GM19023 (cell line): ENCODE measurements around the gene B4GALNT4.
"Not testable (repeated sequence)": the region's sequence is repeated elsewhere in the genome, so short reads cannot be mapped to it uniquely, and the experiment has no call there.

Experiments used
- ATAC-seq: cut with Tn5 transposase; IDR thresholded peaks from one replicate; pipeline ENCODE4 v1.9.1; 2021; ENCODE audit warnings: mild to moderate bottlenecking, moderate library complexity; ENCODE audit not compliant: unreplicated experiment

The B4GALNT4 gene

GRCh38 chr11:358129-358800 lies 11.0 kb upstream of the B4GALNT4 start:
- no peak for ATAC-seq

GRCh38 chr11:359181-359714 lies 10.1 kb upstream of the B4GALNT4 start:
- ATAC-seq, result no peak

DNA sequence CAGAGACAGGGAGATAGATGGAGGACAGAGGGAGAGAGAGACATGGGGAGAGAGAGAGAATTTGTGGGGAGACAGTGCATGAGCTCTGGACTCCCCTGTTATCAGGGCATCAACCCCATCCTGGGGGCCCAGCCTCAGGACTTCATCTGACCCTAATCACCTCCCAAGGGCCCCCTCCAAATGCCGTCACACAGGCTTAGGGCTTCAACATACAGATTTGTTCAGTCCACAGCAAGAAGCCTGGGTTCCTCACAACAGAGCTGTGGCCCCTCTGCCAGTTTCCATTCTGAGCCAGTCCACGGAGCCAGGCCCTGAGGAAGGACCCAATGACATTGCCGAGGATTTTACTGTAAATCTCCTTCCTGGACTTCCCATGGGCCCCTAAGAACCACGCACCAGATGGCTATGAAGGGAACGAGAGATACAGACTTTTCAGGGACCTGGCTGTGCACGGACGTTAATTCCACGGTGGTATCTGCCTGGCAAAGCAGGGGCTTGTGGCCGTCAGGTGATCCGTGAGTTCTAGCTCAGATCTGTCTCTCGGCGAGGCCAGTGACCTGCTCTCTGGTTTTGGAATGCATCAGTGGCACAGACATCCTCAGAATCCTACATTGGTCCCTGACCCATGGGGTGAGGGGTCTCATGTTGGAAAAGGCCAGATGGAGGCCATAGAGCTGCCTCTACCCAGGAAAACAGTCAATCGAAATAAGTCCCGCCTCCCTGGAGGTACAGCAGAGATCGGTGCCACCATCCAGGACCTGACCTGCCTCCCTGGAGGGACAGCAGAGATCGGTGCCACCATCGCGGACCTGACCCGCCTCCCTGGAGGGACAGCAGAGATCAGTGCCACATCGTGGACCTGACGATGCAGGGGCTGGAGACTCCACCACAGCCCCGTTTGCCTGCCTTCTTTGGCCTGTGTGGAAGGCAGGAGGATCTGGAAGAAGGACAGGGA lies 8.7 kb upstream of the B4GALNT4 start:
- ATAC-seq, result no peak

DNA sequence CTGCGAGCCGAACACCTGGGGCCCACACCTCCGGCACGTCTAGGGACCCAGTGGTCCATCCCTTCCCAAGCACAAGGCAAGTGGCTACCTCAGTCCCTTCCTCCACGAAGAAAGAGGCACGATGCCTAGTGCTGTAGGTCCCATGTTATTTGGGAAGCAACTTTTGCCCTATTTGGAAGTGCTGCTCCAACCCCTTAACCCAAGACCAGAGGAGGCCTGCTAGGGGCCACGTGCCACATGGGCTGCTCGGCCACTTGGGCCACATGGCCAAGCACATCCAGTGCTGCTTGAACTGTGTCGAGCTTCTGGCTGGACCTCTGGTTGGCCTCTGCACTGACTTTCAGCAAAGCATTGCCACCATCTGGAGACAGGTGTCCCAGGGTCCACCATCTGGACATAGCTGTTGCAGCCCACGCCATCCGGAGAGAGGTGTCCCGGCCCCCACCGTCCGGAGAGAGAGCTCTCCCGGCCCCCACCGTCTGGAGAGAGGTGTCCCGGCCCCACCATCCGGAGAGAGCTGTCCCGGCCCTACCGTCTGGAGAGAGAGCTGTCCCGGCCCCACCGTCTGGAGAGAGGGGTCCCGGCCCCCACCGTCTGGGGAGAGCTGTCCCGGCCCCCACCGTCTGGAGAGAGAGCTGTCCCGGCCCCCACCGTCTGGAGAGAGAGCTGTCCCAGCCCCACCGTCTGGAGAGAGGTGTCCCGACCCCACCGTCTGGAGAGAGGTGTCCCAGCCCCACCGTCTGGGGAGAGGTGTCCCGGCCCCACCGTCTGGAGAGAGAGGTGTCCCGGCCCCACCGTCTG lies 6.5 kb upstream of the B4GALNT4 start:
- no peak for ATAC-seq

DNA sequence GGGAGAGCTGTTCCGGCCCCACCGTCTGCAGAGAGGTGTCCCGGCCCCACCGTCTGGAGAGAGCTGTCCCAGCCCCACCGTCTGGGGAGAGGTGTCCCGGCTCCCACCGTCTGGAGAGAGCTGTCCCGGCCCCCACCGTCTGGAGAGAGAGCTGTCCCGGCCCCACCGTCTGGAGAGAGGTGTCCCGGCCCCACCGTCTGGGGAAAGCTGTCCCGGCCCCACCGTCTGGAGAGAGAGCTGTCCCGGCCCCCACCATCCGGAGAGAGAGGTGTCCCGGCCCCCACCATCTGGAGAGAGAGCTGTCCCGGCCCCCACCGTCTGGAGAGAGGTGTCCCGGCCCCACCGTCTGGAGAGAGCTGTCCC lies 5.9 kb upstream of the B4GALNT4 start:
- not testable (repeated sequence) for ATAC-seq

DNA sequence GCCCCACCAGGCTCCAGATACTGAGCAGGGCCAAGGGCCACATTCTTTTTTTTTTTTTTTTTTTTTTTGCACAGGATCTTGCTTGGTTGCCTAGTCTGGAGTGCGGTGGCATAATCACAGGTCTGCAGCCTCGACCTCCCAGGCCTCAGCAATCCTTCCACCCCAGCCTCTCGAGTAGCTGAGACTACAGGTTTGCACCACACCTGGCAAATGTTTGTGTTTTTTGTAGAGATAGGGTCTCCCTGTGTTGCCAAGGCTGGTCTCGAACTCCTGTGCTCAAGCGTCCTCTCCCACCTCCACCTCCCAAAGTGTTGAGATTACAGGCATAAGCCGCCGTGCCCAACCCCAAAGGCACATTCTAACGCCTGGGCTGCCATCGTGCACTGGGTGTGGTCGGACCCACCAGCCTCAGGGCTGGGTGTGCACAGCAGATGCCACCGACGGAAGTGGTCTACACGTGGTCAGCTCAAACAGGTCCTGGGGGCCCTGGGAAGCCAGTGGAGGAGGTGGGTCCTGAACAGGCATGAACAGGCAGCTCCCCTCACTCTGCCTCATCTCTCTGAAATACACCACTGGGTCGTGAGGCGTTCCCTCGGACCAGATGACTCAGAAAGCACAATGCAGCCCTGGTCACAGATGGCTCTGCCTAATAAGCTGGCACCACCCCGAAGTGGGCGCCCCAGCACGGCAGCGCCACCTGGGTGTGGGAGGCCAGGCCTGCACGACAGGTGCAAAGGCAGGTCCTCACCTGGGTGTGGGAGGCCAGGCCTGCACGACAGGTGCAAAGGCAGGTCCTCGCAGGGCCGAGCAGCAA lies 5.1 kb upstream of the B4GALNT4 start:
- ATAC-seq, result no peak

- no peak for ATAC-seq
These were observed 4.1 kb upstream of the B4GALNT4 start for GRCh38 chr11:364991-365725.

DNA sequence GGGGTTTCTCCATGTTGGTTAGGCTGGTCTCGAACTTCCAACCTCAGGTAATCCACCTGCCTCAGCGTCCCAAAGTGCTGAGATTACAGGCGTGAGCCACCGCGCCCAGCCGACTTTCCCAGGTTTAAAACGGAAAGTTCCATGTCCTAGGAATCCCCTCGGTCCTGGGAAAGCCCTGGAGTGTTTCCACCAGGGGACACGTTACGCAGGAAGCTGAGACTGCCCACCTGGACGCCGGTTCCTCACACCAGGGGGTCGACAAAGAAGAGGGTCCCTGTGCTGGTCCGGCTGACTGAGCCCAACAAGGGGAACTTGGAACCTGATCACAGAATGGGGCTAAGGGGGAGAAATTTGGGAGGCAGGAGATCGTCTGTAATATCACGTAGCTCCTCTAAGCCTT lies 3.5 kb upstream of the B4GALNT4 start:
- ATAC-seq, result no peak

GRCh38 chr11:367956-368413 lies 1.3 kb upstream of the B4GALNT4 start:
- no peak for ATAC-seq

DNA sequence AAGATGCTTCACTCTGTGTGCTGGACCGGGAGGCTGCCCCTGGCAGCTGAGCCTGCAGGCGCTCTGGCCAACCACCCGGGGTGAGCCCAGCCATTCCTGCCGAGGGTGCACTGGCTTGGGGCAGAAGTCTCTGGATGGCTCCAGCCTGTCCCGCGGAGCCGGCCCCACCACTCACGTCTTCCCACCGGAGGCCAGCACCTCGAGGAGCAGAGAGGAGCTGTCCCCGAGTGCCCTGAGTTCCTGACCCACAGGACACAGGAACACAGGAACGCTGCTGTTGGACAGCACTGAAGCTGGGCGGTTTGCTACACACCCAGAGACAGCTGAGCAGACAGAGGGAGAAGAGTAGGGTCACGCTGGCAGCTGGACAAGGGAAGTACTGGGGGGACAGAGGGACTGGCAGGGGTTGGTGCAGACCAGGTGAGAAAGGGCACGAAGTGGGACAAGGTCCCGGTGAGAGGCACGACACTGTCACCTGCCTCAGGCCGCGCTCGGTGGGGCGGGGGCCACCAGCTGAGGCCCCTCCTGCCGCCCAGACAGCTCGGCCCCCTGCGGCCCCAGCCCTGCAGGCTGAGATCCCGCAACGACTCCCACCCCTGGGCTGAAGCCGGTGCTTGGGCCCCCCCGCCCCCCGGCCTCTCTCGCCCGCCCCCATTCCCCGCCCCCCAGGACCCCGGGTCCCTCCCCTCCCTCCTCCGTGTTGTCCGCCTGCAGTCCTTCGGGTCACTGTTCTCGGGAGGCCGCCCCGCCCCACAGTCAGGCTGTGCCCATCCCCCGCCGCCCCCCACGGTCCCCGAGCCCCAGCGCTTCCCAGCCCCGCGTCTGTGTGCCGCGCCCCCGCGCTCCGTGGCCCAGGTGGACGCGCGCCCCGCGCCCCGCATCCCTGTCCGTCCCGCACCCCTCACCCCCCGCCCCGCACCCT lies 624 bp upstream of the B4GALNT4 start:
- ATAC-seq, result no peak

DNA sequence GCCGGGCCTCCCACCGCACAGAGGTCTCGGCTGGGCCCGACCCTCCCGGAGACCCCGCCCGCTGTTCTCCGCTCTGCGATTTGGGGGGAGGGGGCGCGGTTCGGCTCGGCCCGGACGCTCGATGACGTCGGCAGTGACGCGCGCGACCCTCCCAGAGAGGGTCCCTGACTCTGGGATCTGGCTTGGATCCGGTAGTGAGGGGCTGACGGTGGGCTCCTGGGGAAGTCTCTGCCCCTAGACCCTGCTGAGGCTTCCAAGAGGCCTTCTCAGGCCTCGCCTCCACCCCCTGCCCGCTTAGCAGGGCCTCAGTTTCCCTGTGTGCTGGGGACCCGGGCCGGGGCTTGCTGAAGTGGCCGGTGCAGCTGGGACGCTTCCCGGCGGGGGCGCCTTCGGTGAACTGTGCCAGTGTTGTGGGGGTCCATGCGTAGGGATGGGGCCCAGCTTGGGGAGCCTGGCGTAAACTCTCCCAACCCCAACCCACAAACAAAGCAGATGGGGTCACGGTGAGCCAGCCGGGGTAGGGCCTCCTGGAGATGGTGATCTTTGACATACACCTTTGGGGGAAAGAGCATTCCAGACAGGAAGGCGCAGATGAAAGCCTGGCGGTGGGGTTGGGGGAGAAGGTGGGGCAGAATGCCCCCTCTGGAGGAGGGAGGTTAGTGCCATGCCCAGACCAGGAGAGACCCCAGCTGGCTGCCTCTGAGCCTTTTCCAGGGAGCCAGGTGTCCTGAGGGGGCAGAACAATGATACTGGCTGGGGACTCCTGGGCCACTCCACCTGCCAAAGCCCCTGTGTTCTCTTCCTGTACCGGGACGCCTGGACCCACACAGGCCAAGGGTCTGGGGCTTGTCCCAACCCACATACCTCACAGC lies 1.0 kb downstream of the B4GALNT4 start:
- ATAC-seq, result no peak

- no peak for ATAC-seq
These were observed 1.8 kb downstream of the B4GALNT4 start for GRCh38 chr11:371051-371450.

GRCh38 chr11:371716-372590 lies 2.7 kb downstream of the B4GALNT4 start:
- no peak for ATAC-seq

- no peak for ATAC-seq
These were observed 3.8 kb downstream of the B4GALNT4 start for GRCh38 chr11:372809-373715.

DNA sequence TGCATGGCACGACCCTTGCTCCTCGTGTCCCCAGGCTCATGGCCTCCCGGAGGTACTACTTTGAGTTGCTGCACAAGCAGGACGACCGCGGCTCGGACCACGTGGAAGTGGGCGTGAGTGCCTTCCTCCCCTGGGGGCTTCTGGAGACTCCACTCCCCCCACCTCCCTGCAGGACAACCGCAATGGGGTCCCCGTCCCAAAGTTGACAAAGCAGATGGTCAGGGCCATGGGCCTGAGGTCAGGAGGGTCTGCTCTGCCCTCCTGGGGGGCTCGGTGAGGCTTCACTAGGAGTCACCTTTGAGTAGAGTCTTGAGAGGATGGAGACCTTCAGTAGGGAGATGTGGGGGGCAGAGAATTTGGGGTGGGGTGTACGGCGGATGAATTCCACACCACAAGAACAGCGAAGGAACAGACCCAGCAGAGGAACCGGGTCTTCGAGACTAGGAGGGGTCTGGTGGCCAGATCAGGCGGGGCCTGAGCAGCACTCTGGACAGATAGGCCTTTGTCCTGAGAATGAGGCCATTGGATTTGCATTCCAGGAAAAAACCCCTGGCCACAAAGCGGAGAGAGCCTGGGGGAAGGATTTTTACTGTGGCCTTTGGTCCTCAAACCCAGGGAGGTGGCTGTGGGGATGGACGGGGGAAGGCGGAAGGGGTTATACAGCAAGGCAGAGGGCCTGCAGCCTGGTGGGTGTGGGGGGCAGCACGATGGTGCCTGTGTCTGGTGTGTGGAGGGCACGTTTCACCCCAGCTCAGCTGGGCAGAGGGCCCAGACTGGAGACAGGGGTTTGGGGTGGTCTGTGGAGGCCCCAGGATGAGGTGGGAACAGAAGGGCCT lies 4.6 kb downstream of the B4GALNT4 start:
- no peak for ATAC-seq
